Stimulated activated CD8-positive, alpha-beta memory T cell treated with anti-CD3 and anti-CD28 coated beads, Interleukin-7, amount 100 ng/mL, for 4 hours (primary cell): Measurements from ENCODE around the gene SMIM22.

Experiments used
- DNase-seq, 2 donors: peaks; one replicate each; pipeline ENCODE4 v3.0.0-alpha.2; 2020; ENCODE audit warnings: low read depth in 2 of 2

SMIM22 gene

DNA sequence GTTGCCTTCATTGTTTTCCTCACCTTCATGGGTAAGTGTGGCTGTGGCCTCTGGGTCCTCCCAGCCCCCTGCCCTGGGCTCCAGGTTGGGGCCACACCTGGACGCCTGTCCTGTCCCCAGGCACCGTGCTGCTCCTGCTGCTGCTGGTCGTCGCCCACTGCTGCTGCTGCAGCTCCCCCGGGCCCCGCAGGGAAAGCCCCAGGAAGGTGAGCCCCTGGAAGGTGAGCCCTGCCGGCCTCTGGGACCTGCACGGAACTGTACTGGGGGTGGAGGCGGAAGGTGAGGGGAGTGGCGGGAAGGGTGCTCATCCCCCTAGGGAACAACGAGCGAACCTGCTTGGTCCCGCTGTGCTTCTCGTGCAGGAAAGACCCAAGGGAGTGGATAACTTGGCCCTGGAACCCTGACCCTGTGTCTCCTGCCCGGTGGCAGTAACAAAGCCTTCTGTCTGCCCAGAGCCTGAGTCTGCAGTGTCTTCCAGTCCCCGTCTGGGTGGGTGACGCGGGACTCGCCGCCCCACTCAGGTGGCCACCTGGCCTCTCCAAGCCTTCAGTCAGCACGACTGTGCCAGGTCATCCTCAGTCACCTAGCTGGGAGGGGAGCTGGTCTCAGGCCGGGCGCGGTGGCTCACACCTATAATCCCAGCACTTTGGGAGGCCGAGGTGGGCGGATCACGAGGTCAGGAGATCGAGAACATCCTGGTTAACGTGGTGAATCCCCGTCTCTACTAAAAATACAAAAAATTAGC lies 831 bp downstream of the SMIM22 start:
- no peak for DNase-seq

DNA sequence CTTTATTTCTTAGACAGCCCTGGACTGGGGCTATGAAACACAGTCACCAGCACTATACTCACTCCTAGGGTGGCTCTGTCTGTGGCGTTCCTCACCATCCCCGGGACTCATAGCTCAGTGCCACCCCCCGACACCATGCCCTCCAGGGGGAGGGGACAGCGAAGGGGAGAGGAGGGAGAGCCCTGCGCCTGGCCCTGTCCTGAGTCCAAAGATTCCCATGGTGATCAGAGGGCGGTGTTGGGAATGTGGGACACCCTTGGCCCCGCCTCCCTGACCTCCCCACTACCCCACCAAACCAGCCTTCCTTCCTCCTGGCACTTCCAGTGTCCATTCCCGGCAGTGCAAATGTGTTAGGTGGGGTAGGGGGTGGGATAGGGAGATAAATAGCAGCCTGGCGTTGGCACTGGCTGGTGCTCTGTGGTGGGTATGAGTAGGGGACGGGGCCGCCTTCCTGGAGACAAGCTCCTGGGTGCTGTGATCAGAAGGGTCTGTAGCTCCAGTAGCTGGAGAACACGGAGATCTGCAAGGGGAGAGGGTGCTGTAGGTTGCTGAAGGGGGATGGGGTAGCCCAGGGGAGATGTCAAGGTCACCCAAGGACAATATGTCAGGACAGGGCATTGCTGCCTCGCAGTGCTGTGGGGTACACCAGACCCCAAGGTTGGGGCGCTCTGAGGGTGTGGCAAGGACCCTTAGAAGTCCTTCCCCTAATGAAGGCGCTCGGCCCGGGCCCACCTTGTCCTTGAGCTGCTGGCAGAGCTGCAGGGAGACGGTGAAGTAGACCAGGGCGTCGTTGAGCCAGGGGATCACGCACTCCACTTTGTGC lies 2.0 kb downstream of the SMIM22 start:
- no peak for DNase-seq

DNA sequence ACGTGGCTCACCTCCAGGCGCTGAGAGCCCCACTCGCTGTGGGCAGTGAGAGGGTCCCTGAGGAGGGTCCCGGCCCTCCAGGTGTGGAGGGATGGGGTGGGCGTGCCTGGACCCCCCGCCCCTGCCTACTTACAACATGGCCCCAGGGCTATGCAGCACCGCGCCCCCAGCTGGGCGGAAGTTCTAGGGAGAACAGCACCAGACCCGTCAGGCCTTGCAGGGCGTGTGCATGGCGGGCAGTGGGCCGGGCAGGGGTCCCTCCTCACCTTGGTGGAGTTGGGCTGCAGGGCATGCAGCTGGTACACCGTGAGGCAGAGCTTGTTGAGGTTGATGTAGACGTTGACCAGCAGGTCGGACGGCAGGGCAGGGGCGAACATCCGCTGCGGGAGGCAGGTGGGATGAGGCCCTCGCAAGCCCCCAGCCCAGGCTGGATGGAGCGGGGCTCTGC lies 2.7 kb downstream of the SMIM22 start:
- DNase-seq = no peak

DNA sequence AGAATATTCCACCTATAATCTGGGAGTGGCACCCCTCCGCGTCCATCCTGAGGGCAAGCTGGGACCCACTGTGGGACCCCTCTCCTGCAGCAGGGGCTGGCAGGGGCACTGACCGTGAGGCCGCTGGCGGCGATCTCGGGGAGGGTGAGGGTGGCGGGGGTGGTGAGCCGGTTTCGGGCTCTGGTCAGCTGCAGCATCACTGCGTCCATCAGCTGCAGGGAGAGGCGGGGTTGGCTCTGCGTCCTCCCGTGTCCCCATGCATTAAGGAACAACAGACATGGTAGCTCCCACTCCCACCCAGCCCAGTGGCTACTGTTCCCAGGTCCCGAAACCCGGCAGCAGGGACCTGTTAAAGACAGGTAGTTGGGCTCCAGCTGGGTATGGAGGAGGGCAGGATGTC lies 3.3 kb downstream of the SMIM22 start:
- DNase-seq = no peak

DNA sequence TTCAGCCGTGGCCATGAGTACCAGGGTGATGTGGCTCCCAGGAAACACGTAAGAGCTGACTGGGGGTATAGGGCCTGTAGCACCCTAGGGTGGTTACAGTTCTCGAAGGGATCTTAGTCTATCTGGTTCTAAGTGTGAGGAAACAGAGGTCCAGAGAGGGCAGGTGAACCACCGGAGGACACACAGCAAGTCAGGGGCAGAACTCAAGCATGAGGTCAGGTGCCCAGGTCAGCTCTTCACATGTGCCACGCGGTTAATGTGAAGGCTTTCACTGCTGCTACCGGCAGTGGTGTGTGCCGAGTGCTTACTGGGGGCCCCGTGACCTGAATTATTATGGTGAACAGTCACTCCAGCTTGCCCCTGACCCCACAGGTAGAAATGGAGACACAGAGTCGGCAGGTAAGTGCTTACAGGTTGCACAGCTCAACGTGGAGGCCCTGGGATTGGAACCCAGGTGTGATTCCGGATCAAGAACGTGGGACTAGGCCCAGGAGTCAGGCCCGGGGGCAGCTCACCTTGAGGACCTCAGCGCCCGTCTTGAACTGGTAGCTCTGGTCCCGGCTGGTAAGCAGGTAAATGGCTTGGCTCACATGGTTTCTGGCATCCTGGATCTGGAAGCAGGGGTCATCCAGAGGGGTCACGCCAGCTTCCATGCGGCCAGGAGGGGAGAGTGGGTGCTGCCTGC lies 4.1 kb downstream of the SMIM22 start:
- DNase-seq = no peak

DNA sequence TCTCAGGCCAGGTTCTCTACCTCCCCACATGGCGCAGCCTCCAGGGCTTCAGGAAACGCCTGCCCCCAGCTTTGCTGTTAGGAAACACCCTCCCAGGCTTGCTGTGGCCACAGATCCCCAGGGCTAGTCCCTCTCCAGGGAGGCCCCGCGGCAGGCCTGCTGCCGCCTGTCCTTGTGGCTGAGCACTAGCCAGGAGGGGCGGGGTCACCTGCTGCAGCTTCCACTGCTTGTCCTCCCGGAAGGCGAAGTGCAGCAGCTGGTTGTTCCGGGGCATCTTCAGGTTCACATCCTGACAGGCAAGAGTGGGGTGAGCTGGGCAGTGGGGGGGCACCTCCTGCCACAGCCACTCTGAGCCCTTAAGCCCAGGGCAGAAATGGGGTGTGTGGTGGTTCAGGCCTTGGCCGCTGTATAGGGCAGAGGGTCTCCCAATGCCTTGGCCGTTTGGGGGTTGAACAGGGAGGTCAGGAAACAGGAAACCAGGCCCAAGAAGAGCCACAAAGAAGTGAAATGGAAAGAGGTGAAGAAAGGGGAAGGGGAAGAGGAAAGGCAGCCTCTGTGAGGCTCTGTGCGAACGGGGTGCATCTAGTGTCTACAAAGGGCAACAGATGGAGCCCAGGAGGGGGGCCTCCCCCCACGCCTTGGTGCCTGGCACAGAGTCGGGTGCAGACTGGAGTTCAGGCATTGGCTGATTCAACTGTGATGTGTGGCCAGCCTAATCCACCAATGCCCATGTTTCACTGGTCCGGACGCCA lies 5.3 kb downstream of the SMIM22 start:
- no peak for DNase-seq

DNA sequence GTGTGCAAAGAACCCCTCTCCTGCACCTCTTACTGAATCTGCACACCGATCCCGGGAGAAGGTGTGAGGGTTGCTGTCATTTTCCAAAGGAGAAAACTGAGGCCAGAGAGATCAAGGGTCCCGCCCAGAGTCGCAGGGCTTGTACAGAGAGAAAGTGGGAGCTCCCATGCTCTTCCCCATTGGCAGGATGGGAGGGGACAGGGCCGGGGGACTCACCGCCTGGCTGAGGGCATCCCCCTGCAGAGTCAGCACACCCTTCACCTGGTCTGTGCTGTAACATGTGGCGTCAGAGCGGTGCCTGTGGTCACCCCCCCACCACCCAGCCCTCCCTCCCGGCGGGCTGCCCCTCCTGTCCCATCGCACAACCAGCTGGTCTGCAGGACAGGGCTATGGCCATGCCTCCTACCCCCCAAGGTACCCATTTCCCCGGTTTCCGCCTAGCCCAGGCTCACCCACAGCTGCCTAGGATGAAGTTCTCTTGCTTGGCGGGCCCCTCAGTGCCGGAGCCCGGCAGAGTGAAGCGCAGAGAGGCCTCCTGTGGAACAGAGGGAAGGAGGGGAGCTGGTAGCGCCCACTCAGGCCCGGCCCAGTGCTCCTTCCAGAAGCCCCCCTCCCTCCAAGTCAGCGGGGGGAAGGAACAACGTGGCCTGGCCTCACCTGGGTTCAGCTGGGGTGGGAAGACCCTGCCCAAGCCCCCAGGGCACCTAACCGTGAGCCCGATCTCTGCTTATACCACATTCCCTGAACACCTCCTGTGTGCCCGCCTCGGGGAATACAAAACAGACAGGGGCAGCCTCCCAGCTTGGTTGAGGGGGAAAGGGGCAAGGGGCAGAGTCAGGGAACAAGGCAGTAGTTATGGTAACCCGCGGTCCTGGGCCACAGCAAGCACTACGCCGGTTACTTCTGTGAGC lies 6.1 kb downstream of the SMIM22 start:
- DNase-seq = no peak

DNA sequence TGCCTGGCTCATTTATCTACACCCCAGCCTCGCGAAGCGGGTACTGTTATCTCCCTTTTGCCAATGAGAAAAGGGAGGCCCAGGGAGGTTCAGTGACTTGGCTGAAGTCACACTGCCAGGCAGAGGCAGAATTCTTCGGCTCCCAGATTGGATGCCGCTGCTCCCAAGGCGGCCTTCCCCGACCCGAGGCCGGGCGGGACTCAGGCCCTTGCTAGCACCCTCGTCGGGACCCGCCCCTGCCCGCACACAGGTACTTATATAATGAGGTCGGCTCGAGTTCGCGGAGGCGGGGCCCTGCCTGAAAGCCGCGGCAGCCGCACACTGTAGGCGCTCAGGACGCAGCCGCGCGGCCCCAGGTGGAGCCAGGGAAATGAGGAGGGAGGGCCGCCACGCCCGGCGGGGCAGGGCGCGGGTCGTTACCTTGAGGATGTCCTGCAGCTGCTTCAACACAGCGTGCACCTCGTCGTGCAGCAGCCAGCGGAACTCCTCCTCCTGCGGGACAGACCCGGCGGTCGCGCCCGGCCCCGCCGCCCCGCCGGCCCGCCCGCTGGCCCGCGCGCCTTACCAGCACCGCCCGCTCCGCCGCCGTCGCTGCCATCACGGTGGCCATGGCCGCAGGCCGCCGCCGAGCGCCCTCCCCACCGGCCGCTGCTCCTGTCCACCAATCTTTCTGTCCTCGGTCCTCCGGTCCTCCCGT lies 6.9 kb downstream of the SMIM22 start, which contains the start of gene ROGDI:
Gene ROGDI, minus strand, starts transcription at position 672 of the 697 bp plus-strand sequence. Its CDS starts 62 bp downstream, at position 610.
- peak; percentile 36 to 66 for DNase-seq

DNA sequence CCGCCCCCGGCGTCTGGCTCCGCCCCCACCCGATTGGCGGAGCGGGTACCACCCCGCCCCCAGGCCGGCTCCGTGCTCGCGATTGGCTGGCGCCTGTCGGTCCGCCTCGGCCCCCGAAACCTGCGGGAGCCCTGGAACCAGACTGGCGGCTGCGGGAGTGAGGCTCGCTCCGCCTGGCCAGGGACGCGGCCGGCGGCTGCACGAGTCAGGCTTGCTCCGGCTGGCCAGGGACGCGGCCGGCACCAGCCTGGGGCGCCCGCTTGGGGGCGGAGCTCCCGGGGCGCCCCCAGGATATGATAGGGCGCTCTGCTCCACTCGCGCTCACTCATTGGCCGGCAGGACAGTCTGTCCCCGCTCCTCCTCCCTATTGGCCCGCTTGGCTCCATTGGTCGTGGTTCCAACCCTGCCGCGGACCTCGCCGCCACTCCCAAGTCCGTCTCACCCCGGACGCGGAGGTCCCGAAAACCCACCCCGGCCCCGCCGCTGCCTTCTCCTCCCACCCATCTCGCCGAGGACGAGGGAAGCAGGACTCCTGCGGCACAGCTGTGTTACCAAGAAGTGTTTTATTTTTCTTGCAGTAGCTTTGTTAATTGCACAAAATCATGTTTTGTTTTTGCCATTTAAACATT lies 7.6 kb downstream of the SMIM22 start:
- DNase-seq = peak; percentile 69 to 83

DNA sequence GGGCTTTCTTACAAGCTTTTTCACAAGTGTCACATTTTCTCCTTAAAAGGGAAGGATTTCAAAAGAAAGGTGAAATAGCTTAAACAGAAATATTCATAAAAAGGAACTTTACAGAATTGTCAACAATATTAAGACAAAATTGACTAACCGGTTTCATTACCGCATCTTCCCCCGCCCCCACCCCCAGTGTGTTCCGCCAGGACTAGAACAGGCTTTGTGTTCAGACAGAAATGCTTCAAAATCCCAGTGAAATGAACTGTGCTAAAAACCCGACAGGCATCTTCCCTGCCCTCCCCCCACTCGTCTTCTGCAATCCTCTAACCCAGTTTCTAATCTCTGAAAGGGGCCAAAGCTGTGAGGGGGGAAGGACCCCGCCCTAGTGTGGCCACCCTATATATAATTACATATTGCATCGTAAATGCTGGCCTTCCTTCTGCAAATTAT lies 8.3 kb downstream of the SMIM22 start:
- no peak for DNase-seq

DNA sequence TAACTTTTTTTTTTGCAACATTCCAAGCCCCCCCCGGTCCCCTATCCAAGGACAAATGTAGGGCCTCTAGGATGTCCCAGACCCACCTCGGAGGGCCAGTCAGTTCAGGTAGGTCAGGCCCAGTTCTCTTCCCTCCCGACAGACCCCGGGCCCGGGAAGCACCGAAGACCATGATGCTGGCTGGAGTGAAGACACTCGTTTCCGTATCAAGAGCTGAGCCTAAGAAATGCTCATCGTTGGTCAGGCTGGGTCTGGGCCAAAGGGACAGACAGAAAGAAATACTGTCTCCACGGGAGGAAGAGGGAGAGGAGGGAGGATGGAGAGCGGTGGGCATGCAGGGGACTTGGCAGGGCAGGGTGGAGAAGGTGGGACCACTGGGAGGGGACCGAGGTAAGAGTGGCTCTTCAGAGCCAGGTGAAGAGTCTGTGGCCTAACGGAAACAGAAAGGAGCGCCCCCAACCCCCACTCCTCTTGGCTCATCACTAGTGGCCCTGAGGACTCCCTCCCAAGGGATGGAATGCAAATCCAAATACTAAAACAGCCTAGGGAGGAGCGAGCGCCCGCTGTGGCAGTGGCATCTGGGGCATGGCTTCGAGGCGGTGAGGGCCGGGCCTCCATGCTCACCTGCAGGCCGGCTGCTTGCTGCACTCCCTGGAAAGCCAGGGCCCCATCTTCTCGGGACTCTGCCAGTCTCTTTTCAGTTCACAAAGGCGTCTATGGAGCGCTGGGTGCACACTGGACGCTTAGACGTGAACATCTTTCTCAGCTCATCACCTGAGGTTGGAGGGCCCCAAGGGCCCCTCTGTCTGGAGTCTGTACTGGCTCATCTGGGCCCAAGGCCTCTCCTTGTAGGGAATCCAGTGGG lies 9.0 kb downstream of the SMIM22 start:
- no peak for DNase-seq

DNA sequence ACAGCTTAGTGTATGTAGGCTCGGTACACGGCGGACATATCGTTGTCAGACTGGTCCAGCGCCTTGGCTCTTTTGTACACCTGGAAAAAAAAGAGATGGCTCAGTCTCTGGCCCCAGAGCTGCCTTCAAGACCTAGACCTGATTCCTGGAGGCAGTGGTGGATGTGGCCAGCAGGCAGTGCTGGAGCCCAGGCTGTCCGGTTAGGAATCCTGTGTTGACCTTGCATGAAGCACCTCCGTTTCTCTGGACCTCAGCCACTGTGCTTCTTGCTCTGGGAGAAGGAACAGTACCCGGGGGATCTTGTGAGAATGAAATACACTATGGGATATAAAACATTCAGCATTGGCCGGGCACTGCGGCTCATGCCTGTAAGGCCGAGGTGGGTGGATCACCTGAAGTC lies 10.1 kb downstream of the SMIM22 start:
- no peak for DNase-seq

DNA sequence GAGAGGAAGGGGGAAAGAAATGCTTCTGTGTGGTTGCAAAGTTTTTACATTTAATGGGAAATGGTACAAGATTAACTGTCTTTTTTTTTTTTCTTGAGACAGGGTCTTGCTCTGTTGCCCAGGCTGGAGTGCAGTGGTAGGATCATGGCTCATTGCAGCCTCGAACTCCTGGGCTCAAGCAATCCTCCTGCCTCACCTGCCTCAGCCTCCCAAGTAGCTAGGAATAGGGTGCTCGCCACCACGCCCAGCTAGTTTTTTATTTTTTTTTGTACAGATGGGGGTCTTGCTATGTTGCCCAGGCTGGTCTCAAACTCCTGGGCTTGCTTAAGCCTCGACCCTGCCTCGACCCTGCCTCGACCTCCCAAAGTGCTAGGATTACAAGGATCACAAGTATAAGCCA lies 11.1 kb downstream of the SMIM22 start:
- no peak for DNase-seq

DNA sequence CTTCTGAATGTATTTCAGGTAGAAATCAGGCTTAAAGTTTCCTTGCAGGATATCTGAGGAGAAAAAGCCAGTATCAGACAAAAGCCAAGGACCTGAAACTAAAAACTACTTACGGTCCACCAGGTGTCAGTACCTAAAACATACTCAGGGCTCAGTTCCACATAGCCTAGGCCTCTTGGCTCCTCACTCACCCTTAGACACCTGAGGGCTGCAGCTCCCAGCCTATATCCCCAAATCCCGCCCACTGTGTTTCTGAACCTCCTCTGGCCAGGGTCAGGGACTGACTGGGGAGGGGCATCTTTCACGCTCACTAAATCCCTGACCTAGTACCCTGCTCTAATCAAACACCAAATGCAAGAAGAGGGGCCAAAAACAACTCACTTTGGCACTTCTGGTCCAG lies 16.1 kb downstream of the SMIM22 start:
- no peak for DNase-seq

DNA sequence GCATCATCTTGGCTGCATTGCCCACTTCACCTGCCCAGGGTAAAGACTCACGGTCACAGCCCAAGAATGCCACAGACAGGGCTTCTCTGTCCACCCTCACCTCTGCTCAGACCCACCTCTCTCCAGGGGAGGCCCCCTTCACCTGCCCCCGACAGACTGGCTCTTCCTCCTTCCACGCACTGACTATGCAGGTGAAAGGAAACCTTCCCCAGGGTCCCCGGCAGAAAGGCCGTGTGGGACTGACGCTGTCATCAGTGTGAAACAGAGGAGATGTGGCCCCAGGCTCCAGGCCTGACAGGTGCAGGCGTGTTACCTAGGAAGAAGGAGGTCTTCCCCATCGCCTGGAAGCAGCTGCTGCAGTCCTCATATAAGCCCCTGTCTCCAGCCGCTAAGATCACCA lies 16.6 kb downstream of the SMIM22 start:
- no peak for DNase-seq

DNA sequence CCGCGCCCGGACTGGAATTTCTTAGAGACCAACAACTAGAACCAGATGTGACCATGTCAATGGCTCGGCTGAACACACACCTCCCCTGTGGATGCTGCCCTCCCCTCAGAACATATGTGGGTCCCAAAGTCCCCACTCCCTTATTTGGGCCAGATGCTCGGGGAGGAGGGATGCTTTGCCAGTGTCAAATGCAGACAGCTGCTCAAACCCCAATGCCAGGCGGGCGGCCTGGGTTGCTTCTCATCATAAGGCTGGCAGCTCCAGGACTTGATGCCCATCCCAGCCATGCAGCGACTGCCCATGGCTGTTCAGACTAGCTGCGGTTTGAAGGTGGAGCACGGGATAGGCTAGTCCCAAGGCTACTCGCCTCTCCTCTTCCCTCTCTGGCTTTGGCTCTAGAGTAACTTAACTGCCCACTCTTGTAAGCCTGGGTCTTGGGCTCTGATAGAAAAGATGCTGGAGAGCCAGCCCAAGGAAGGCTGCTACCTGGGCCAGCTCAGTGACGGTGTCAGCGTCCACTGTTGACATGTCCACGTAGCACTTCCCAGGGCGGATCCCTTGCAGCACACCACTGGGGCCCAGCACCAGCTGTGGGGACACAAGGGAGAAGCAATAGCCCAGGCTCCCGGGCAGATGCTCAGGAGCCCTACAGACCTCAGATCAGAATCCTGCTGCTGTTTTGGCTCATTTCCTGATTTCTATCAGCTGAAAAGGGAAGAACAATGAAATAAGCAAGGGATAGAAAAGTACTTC lies 18.3 kb downstream of the SMIM22 start:
- DNase-seq = no peak

DNA sequence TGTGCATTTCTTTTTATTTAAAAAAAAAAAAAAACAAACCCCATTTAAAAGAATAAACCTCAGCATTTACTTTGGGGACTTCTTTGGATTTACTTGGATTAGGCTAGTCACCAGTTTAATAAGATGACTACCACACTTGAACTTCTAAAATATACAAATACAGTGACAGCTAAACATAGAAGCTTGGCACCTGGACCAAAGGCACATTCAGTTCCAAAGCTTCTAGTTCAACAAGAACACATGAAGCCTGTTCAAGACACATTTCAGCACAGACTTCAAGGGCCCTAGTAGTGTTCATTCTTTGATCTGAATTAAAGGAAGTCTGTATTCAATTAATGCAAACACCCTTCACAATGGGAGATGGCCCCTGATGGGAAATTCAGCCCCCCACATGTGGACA lies 18.9 kb downstream of the SMIM22 start:
- no peak for DNase-seq
